Measurements from ENCODE around the gene URAD.

The URAD gene

GRCh38 chr13:28001049-28001448 lies 12.6 kb upstream of the URAD start:
- in situ Hi-C loops (cut with HindIII; ENCODE audit: low sequenced_read_pairs), result no loop called here

GRCh38 chr13:28000567-28000966 lies 12.1 kb upstream of the URAD start:
- in situ Hi-C loops (cut with HindIII; ENCODE audit: low sequenced_read_pairs), result no loop called here

GRCh38 chr13:27997904-27998522 lies 9.5 kb upstream of the URAD start:
- in situ Hi-C loops (cut with HindIII; ENCODE audit: low sequenced_read_pairs), result no loop called here

- in situ Hi-C loops (cut with HindIII; ENCODE audit: low sequenced_read_pairs), result no loop called here
Measured at GRCh38 chr13:27991881-27992280, 3.4 kb upstream of the URAD start.

- in situ Hi-C loops (cut with HindIII; ENCODE audit: low sequenced_read_pairs), result no loop called here
Measured at GRCh38 chr13:27985600-27985999, 2.9 kb downstream of the URAD start.

GRCh38 chr13:27982361-27982760 lies 6.1 kb downstream of the URAD start:
- in situ Hi-C loops (cut with HindIII; ENCODE audit: low sequenced_read_pairs), result no loop called here

GRCh38 chr13:27981006-27981708 lies 7.3 kb downstream of the URAD start:
- in situ Hi-C loops (cut with HindIII; ENCODE audit: low sequenced_read_pairs), result no loop called here

GRCh38 chr13:27980280-27980998 lies 8.1 kb downstream of the URAD start:
- in situ Hi-C loops (cut with HindIII; ENCODE audit: low sequenced_read_pairs), result no loop called here

- in situ Hi-C loops (cut with HindIII; ENCODE audit: low sequenced_read_pairs), result no loop called here
Measured at GRCh38 chr13:27979765-27980279, 8.7 kb downstream of the URAD start.

- in situ Hi-C loops (cut with HindIII; ENCODE audit: low sequenced_read_pairs), result no loop called here
Measured at GRCh38 chr13:27979001-27979643, 9.4 kb downstream of the URAD start.

- in situ Hi-C loops (cut with HindIII; ENCODE audit: low sequenced_read_pairs), result no loop called here
Measured at GRCh38 chr13:27978301-27978968, 10.1 kb downstream of the URAD start.

- in situ Hi-C loops (cut with HindIII; ENCODE audit: low sequenced_read_pairs), result no loop called here
Measured at GRCh38 chr13:27977476-27978300, 10.8 kb downstream of the URAD start.

GRCh38 chr13:27976362-27977091 lies 12.0 kb downstream of the URAD start:
- in situ Hi-C loops (cut with HindIII; ENCODE audit: low sequenced_read_pairs), result no loop called here

GRCh38 chr13:27975564-27976361 lies 12.7 kb downstream of the URAD start:
- in situ Hi-C loops (cut with HindIII; ENCODE audit: low sequenced_read_pairs), result no loop called here

- in situ Hi-C loops (cut with HindIII; ENCODE audit: low sequenced_read_pairs), result loop anchor here (5.0 kb wide), 1 partner anchor 52 kb away; no protein-coding TSS in a partner anchor
Measured at GRCh38 chr13:27973961-27974662, 14.4 kb downstream of the URAD start.

- in situ Hi-C loops (cut with HindIII; ENCODE audit: low sequenced_read_pairs), result loop anchor here (5.0 kb wide), 1 partner anchor 51 kb away; no protein-coding TSS in a partner anchor
Measured at GRCh38 chr13:27973291-27973690, 15.2 kb downstream of the URAD start.

GRCh38 chr13:27972478-27972820 lies 16.0 kb downstream of the URAD start:
- in situ Hi-C loops (cut with HindIII; ENCODE audit: low sequenced_read_pairs), result loop anchor here (5.0 kb wide), 1 partner anchor 50 kb away; no protein-coding TSS in a partner anchor

All from endothelial cell of hepatic sinusoid (primary cell).